ENCODE measurements around the gene SLK. TPM values are rescaled to one million over a fixed set of nuclear protein-coding genes. Genes with fewer than 3 reads are reported as not detected.

Gene SLK
- total RNA-seq, 1 donor from 2014 or later = 30.2 TPM

DNA sequence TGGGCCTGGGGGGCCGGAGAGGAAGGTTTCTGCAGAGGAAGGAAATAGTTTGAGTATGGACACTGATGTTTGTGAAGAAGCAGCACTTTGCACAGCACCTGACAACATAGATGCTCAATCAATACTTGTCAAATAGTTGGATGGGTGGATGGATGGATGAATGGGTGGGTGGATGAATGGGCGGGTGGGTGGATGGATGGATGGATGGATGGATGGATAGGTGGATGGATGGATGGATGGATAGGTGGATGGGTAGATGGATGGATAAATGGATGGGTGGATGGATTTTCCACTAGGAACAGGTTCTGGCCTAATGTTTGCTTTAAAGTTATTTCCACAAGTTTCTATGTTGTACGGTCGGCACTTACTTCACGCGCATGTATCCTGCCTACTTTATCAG, 73.4 kb downstream of the SLK start:
- Mint-ChIP-seq H3K4me3 (no peak overlapping the region), H3K36me3 (no peaks in the 10 kb centered on the region), H3K4me1 (no peaks in the 10 kb centered on the region), H3K27me3 (ENCODE audit: low read depth) (peaks cover 3% of the 10 kb centered on the region), H3K9me3 (no peaks in the 10 kb centered on the region), H3K27ac (no peak overlapping the region)
- peak in 1 of 2 experiments; percentile 13 for DNase-seq (ENCODE audit: low spot score in 2 of 2, unreplicated experiment in 2 of 2)
- TF ChIP-seq, protein P1, sequence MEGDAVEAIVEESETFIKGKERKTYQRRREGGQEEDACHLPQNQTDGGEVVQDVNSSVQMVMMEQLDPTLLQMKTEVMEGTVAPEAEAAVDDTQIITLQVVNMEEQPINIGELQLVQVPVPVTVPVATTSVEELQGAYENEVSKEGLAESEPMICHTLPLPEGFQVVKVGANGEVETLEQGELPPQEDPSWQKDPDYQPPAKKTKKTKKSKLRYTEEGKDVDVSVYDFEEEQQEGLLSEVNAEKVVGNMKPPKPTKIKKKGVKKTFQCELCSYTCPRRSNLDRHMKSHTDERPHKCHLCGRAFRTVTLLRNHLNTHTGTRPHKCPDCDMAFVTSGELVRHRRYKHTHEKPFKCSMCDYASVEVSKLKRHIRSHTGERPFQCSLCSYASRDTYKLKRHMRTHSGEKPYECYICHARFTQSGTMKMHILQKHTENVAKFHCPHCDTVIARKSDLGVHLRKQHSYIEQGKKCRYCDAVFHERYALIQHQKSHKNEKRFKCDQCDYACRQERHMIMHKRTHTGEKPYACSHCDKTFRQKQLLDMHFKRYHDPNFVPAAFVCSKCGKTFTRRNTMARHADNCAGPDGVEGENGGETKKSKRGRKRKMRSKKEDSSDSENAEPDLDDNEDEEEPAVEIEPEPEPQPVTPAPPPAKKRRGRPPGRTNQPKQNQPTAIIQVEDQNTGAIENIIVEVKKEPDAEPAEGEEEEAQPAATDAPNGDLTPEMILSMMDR (IDR thresholded peaks at IDR 0.05; ENCODE audit: unreplicated experiment) = no peak

DNA sequence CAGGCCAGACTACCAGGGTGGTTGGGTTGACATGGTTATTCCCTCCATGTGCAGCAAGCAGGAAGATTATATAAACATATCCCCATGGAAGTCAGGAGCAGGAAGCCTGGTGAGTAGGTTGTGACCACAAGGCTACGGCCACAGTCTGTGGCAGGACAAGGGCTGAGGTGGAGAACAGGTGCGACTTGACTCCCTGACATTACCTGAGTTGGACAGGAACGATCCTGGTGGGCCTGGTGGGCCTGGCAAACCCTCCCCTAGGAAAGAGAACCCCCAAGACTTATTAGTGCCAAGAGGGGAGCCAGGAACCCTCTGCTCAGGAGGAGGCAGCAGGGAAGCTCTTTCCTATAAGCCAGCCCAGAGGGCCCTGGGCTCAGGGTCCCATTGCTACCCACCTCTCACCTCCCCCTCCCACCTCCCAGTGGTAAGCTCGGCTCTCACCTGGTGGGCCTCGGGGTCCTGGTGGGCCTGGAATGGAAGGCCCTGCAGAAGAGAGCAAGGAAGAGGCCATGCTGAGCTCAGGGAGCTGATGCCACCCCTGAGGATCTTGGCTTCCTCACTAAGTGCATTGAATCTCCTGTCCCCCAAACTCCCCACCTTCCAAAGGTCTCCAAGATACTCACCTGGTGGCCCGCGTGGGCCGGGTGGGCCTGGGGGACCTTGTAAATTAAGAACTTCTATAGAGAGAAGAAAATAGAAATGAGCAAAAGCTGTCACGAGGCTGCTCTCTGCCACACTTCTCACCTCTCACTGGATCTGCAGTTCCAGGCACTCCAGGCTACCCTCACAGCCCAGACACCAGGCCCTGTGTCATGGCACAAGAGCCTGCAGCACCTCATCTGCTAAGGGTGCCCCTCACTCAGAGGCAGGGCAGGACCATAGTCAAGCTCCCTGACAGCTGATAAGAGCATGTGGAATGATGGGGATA, 74.2 kb downstream of the SLK start:
- peak in 1 of 2 experiments; percentile 33 for DNase-seq (ENCODE audit: low spot score in 2 of 2, unreplicated experiment in 2 of 2)
- H3K27me3 Mint-ChIP-seq (ENCODE audit: low read depth) = peaks cover 3% of the 10 kb centered on the region
- H3K36me3 Mint-ChIP-seq = no peaks in the 10 kb centered on the region
- H3K4me3 Mint-ChIP-seq = no peak overlapping the region
- TF ChIP-seq, protein P1 (IDR thresholded peaks at IDR 0.05; ENCODE audit: unreplicated experiment) = no peak
- H3K9me3 Mint-ChIP-seq = no peaks in the 10 kb centered on the region
- no peaks in the 10 kb centered on the region for H3K4me1 Mint-ChIP-seq
- H3K27ac Mint-ChIP-seq = no peak overlapping the region

DNA sequence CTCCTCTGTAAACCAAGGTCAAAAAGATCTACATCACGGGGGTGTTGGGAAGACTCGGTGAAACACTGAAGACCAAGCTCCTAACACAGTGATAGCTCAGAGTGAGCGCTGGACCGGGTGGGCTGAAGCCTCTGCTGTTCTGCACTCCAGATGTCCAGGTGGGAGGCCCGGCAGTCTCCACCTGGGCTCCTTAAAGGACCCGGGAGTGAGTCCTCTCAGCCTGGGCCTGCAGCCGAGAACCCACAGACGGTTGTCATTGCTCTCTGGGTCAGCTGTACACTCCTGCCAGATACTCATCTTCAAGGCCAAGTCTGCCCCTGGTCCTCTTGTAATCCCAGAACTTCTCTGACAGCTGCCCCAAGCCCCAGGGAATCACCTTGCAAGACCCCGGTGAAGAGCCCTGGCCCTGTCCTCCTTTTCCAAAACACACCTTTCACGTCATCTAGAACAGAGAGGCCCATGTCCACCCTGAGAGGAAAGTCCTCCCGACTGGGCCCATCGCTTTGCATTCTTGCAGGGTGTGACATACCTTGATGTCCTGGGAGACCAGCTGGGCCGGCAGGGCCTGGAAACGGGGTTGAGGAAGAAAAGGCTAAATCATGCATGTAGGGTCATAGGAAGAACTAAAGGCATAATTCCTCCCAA, 75.1 kb downstream of the SLK start:
- no peaks in the 10 kb centered on the region for H3K36me3 Mint-ChIP-seq
- no peak overlapping the region for H3K27ac Mint-ChIP-seq
- H3K9me3 Mint-ChIP-seq = no peaks in the 10 kb centered on the region
- TF ChIP-seq, protein P1 (IDR thresholded peaks at IDR 0.05; ENCODE audit: unreplicated experiment) = no peak
- no peak overlapping the region for H3K4me3 Mint-ChIP-seq
- peak in 1 of 2 experiments; percentile 16 for DNase-seq (ENCODE audit: low spot score in 2 of 2, unreplicated experiment in 2 of 2)
- H3K4me1 Mint-ChIP-seq = no peaks in the 10 kb centered on the region
- H3K27me3 Mint-ChIP-seq (ENCODE audit: low read depth) = peaks cover 3% of the 10 kb centered on the region

DNA sequence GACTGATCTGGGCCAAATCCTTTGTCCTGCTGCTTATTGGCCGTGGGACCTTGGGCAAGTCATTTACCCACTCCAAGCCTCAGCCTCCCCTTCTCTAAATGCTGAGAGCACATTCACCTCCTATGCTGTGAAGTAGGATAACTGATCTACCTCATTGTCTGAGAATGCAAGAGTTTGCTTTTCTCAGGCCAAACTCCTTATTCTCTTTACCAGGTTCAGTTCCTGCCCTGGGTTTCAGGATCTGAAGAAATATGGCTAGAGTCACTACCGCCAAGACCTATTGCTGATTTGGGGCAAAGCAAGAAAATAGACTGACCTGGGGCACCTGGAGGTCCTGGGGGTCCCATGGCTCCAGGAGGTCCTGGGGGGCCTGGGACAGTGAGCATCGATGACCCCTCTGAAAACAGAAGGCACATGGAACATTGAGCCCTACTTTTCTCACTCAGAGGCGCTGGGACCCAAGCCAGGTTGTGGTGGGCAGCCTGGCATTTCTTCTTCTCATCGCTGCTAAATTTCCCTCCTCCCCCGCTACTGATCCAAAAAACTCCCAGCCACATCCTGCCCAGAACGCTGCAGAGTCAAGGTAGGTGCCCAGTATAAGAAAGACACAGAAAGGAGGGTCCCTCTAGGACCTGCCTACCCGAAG, 76.4 kb downstream of the SLK start:
- H3K4me1 Mint-ChIP-seq = no peaks in the 10 kb centered on the region
- H3K9me3 Mint-ChIP-seq = no peaks in the 10 kb centered on the region
- no peak overlapping the region for H3K4me3 Mint-ChIP-seq
- no peak for DNase-seq (ENCODE audit: low spot score in 2 of 2, unreplicated experiment in 2 of 2)
- no peak overlapping the region for H3K27ac Mint-ChIP-seq
- no peaks in the 10 kb centered on the region for H3K36me3 Mint-ChIP-seq
- H3K27me3 Mint-ChIP-seq (ENCODE audit: low read depth) = peaks cover 3% of the 10 kb centered on the region
- TF ChIP-seq, protein P1 (IDR thresholded peaks at IDR 0.05; ENCODE audit: unreplicated experiment) = no peak

DNA sequence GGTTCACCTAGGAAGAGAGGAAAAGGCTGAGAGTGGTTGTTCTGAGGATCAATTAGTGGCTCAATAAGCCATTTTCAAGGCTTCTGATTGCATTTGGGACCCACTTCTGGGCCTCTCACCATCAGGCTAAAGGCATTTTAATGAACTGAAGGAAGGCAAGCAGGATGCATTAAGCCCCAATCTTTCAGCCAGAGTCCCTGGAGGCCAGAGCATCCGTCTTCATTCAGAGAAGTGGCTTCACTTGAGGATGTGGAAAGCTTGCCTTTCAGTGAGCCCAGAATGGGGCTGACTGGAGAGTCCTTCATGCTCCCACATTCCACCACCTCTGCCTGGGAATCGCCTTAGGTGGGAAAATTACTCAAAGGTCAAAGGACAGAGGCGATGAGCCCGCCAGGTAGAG, 76.9 kb downstream of the SLK start:
- Mint-ChIP-seq H3K4me3 (no peak overlapping the region), H3K27ac (no peak overlapping the region), H3K4me1 (no peaks in the 10 kb centered on the region), H3K36me3 (no peaks in the 10 kb centered on the region), H3K27me3 (ENCODE audit: low read depth) (peaks cover 3% of the 10 kb centered on the region), H3K9me3 (no peaks in the 10 kb centered on the region)
- TF ChIP-seq, protein P1 (IDR thresholded peaks at IDR 0.05; ENCODE audit: unreplicated experiment) = no peak
- DNase-seq (ENCODE audit: low spot score in 2 of 2, unreplicated experiment in 2 of 2) = no peak

Measured in mesothelial cell of epicardium (in vitro differentiated cells).